Heart right ventricle (tissue), 16 donors: ENCODE results near the gene HDHD2. TPM values are rescaled to one million over a fixed set of nuclear protein-coding genes. Genes with fewer than 3 reads are reported as not detected.

Experiments
- ATAC-seq, 8 donors: fragments of 200-7000 bp; cut with Tn5 transposase; one replicate each; pipeline ENCODE4 v1.9.1; 2020; ENCODE audit warnings: mild to moderate bottlenecking in 8 of 8, moderate library complexity in 8 of 8, moderate number of reproducible peaks in 1 of 8
- DNase-seq, 2 donors: peaks; one replicate each; pipeline ENCODE4 v3.0.0-alpha.2; 2020
- H3K27ac ChIP-seq, 10 donors: fragments of 200-600 bp; sonication (generic) in 2 of 10; one replicate each; pipeline versions ENCODE4 v1.5.0 to v1.8.0; 2020 to 2022; ENCODE audit warnings: mild to moderate bottlenecking in 3 of 10
- H3K27me3 ChIP-seq, 7 donors: fragments of 200-600 bp; one replicate each; pipeline ENCODE4 v1.8.0; 2021 to 2022; ENCODE audit warnings: mild to moderate bottlenecking in 2 of 7
- H3K36me3 ChIP-seq, 9 donors: fragments of 200-600 bp; sonication (generic) in 1 of 9; one replicate each; pipeline versions ENCODE4 v1.5.0 to v1.8.0; 2020 to 2022; ENCODE audit warnings: mild to moderate bottlenecking in 2 of 9
- H3K4me1 ChIP-seq, 9 donors: fragments of 200-600 bp; sonication (generic) in 1 of 9; one replicate each; pipeline versions ENCODE4 v1.5.0 to v1.8.0; 2020 to 2022; ENCODE audit warnings: mild to moderate bottlenecking in 4 of 9
- H3K4me3 ChIP-seq, 10 donors: fragments of 200-600 bp; sonication (generic) in 2 of 10; one replicate each; pipeline versions ENCODE4 v1.5.0 to v1.8.0; 2020 to 2022; ENCODE audit warnings: mild to moderate bottlenecking in 7 of 10, moderate library complexity in 2 of 10
- H3K9me3 ChIP-seq, 11 donors: fragments of 200-600 bp in 10 of 11; sonication (generic) in 2 of 11; one replicate each; pipeline versions ENCODE4 v1.5.0 to v1.8.0; 2013 to 2022; ENCODE audit warnings: mild to moderate bottlenecking in 2 of 11, control low read depth in 1 of 11, moderate library complexity in 1 of 11
- WGBS, 2 donors: extraction: QIAGEN DNeasy Blood & Tissue Kit; methylation state at CpG; one replicate each; pipeline ENCODE4 v1.1.7; 2013; ENCODE audit warnings: inconsistent platforms in 1 of 2; 5-methylcytosine and 5-hydroxymethylcytosine counted together
- intact Hi-C, 10 donors: fragments of 100-400 bp; cut with DNase I; formaldehyde crosslinking; loops; one replicate each; pipeline versions ENCODE4 v1.11.1 to v1.14.2; 2022
- polyA plus RNA-seq, 2 donors: library from polyadenylated mRNA; stranded (reverse); fragments of 200-250 nt; gene quantifications; one replicate each; pipeline ENCODE4 v1.2.3, GENCODE V29; 2013
- total RNA-seq, 10 donors: library from RNA; stranded (reverse); fragmentation: NEBNext Ultra II Directional in 3 of 10; extraction: Animal tissue kit (Norgen Biotek cat#: 25700) in 3 of 10; gene quantifications; one replicate each; pipeline versions ENCODE4 v1.2.1 to v1.2.4, GENCODE V29; 2021 to 2023
- TF ChIP-seq, protein P1 (sequence below), 9 donors: fragments of 200-600 bp; sonication (generic) in 2 of 9; IDR thresholded peaks; one replicate each; pipeline versions ENCODE4 v1.5.0 to v1.8.0; 2021 to 2022; ENCODE audit warnings: antibody characterized with exemption in 9 of 9, mild to moderate bottlenecking in 5 of 9, moderate library complexity in 1 of 9
- donor health status: Arrhythmogenic right ventricular cardiomyopathy.
- donor health status: ischemic (EF 13 %, LVEDD 7.1; RV severe dilation, severe dysfunction).
- donor health status: healthy with polysubstance abuse.
- donor health status: DM: no; HTN: yes; CAD: no.
- donor health status: DM: no; HTN: no; CAD: no.
- donor health status: ischemic (EF 25% LVEDD 6.9; RV normal size, moderate dysfunction).
- donor health status: ischemic (EF 25% LVEDD 5.7; RV mildly dilated, moderate dysfunction).
- donor health status: healthy.
- donor health status: DM: yes; HTN: yes; CAD: no.
- donor health status: Ischemic cardiomyopathy.
- donor health status: ischemic (EF 35%, LVEDD 5.7; RV mildly dilated, moderate dysfunction).
- donor health status: nonischemic (EF 11% LVEDD 7.7; RV severe dilation, severe dysfunction).
- donor health status: DM: yes; HTN: yes; CAD: no.
- donor health status: PGD.
- donor health status: ischemic (EF 29% LVEDD 5.4; RV normal size, mild dysfunction).
- donor health status: nonischemic (EF 23%, LVEDD 6.1; RV moderate dilation, normal function).

Gene HDHD2
- total and polyA plus RNA-seq, 12 donors: 16.8 to 52.4 (median 38.2) TPM

DNA sequence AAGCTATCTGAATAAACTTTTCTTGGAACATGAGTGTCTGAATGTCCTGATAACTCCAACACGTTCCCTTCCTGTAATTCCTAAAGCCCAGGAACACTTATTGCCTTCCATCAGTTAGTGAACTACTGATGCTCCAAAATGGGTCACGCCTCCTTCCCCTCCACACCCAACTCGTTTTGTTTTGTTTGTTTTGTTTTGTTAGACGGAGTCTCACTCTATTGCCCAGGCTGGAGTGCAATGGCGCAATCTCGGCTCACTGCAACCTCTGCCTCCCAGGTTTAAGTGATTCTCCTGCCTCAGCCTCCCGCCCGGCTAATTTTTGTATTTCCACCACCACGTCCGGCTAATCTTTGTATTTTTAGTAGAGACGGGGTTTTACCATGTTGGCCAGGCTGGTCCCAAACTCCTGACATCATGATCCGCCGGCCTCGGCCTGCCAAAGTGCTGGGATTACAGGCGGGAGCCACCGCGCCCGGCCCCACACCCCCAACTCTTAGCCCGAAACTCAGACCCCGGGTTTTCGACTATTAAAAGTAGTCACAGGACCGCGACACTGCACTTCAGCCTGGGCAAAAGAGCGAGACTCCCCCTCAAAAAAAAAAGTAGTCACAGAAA, 25.1 kb upstream of the HDHD2 start:
- Histone ChIP-seq H3K27ac (peak overlapping the region in 9 of 10 donors; percentile 78 to 95 (median 89)), H3K9me3 (no peaks in the 10 kb centered on the region), H3K4me3 (peak overlapping the region; percentile 69 to 100 (median 99)), H3K27me3 (no peaks in the 10 kb centered on the region), H3K4me1 (peaks cover 5 to 49% (median 33%) of the 10 kb centered on the region in 9 donors), H3K36me3 (no peaks in the 10 kb centered on the region)
- TF ChIP-seq, protein P1, sequence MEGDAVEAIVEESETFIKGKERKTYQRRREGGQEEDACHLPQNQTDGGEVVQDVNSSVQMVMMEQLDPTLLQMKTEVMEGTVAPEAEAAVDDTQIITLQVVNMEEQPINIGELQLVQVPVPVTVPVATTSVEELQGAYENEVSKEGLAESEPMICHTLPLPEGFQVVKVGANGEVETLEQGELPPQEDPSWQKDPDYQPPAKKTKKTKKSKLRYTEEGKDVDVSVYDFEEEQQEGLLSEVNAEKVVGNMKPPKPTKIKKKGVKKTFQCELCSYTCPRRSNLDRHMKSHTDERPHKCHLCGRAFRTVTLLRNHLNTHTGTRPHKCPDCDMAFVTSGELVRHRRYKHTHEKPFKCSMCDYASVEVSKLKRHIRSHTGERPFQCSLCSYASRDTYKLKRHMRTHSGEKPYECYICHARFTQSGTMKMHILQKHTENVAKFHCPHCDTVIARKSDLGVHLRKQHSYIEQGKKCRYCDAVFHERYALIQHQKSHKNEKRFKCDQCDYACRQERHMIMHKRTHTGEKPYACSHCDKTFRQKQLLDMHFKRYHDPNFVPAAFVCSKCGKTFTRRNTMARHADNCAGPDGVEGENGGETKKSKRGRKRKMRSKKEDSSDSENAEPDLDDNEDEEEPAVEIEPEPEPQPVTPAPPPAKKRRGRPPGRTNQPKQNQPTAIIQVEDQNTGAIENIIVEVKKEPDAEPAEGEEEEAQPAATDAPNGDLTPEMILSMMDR (IDR thresholded peaks at IDR 0.05): no peak
- 3 to 4% methylated on average over 24 of the region's 24 CpGs for WGBS, 2 donors
- intact Hi-C loops: no loop called here
- no peak for DNase-seq
- ATAC-seq: peak in 7 of 8 donors; percentile 4 to 35 (median 21)

DNA sequence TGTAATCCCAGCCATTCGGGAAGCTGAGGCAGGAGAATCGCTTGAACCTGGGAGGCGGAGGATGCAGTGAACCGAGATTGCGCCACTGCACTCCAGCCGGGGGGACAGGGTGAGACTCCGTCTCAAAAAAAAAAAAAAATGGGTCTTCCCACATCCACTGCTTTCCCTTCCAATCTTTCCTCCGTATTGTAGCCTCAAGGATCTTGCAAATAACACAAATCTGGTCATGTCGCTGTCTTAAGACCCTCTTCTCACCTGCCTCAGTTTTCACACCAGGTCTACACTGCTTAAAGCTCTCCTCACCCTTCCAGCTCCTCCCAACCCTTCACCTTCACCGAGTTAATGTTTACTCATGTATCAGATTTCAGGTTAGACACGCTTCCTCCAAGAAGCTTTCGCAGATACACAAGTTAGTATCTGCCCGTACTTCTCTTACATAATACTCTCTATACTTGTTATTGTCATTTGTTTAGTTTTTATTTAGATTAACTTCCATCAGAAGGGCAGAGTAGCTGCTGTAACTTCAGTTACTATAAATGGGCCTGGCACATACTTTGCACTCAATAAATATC, 24.3 kb upstream of the HDHD2 start:
- intact Hi-C loops: no loop called here
- H3K27me3 ChIP-seq: no peaks in the 10 kb centered on the region
- H3K9me3 ChIP-seq: no peaks in the 10 kb centered on the region
- no peaks in the 10 kb centered on the region for H3K36me3 ChIP-seq
- peaks cover 5 to 51% (median 33%) of the 10 kb centered on the region in 9 donors for H3K4me1 ChIP-seq
- peak overlapping the region in 9 of 10 donors; percentile 69 to 100 (median 99) for H3K4me3 ChIP-seq
- TF ChIP-seq, protein P1 (IDR thresholded peaks at IDR 0.05): no peak
- peak overlapping the region in 1 of 10 donors; percentile 92 for H3K27ac ChIP-seq
- WGBS, 2 donors: 81 to 82% methylated on average over 13 of the region's 13 CpGs
- ATAC-seq (no peak), DNase-seq (no peak)

DNA sequence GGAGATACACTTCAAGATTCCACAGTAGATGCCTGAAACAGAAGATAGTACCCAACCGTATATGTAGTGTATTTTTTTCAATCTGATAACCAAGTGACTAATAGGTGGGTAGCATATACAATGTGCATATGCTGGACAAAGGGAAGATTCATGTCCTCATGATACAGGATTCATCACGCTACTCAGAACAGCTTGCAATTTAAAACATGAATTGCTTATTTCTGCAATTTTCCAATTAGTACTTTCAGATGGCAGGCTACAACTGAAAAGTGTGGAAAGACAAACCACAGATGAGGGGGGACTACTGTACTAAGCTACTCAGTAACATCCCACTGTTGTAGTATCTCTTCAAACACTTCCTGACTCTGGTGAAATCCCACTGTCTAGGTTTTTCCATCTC, 22.2 kb upstream of the HDHD2 start:
- Histone ChIP-seq H3K36me3 (no peaks in the 10 kb centered on the region), H3K9me3 (no peaks in the 10 kb centered on the region), H3K27ac (no peak overlapping the region), H3K27me3 (no peaks in the 10 kb centered on the region), H3K4me3 (no peak overlapping the region), H3K4me1 (peaks cover 5 to 51% (median 33%) of the 10 kb centered on the region in 9 donors)
- no peak for ATAC-seq
- WGBS, 2 donors: 72 to 74% methylated on average over 2 of the region's 2 CpGs
- TF ChIP-seq, protein P1 (IDR thresholded peaks at IDR 0.05): no peak
- DNase-seq: no peak
- intact Hi-C loops: no loop called here

GRCh38 chr18:47168913-47169312, 18.6 kb upstream of the HDHD2 start:
- H3K4me1 ChIP-seq: peaks cover 0 to 56% (median 18%) of the 10 kb centered on the region in 9 donors
- no peak for ATAC-seq
- intact Hi-C loops: loop anchor here in 1 of 10 donors (2.0 kb wide), 1 partner anchor 16 kb away; no protein-coding TSS in a partner anchor
- 85 to 93% methylated on average over 1 of the region's 1 CpG for WGBS, 2 donors
- no peak overlapping the region for H3K4me3 ChIP-seq
- no peak overlapping the region for H3K27ac ChIP-seq
- no peak for DNase-seq
- no peaks in the 10 kb centered on the region for H3K27me3 ChIP-seq
- no peaks in the 10 kb centered on the region for H3K9me3 ChIP-seq
- peaks cover 0 to 6% (median 0%) of the 10 kb centered on the region in 9 donors for H3K36me3 ChIP-seq
- TF ChIP-seq, protein P1 (IDR thresholded peaks at IDR 0.05): no peak
